IMR-90 (cell line): Measurements from ENCODE around the gene RSAD1. TPM values are rescaled to one million over a fixed set of nuclear protein-coding genes. Genes with fewer than 3 reads are reported as not detected.

Source experiments
- ATAC-seq: fragments of 200-7000 bp; cut with Tn5 transposase; 2 replicates; pipeline ENCODE4 v1.9.1; 2020; ENCODE audit warnings: low read depth, mild to moderate bottlenecking, moderate library complexity
- BruUV-seq: library from RNA; stranded (reverse); fragments of 400-500 nt; replicated peaks from 2 replicates; lab custom pipeline; 2021; lab: Mats Ljungman, UMichigan
- CTCF ChIA-PET: fragments of 300-600 bp; formaldehyde crosslinking; extraction: SDS; loops from one replicate; lab custom pipeline; 2021; ENCODE audit warnings: antibody characterized with exemption; lab: Yijun Ruan, JAX
- POLR2A ChIA-PET: fragments of 300-600 bp; sonication (Branson Sonifier 250); formaldehyde crosslinking; loops from one replicate; lab custom pipeline; 2022; ENCODE audit warnings: antibody characterized with exemption; ENCODE audit not compliant: unreplicated experiment; lab: Charles Lee
- DNase-seq: peaks from one replicate; pipeline ENCODE4 v3.0.0; 2013
- H2AFZ ChIP-seq: replicated peaks from 2 replicates; pipeline ENCODE3; 2013; ENCODE audit warnings: low read length, mild to moderate bottlenecking; ENCODE audit not compliant: poor library complexity
- H2AK5ac ChIP-seq: 2 replicates; pipeline ENCODE4 v1.6.1; 2013; ENCODE audit warnings: low read depth, low read length, inconsistent platforms
- H2AK9ac ChIP-seq: replicated peaks from 2 replicates; pipeline ENCODE3; 2013; ENCODE audit warnings: mild to moderate bottlenecking, low read depth, low read length, moderate library complexity; ENCODE audit not compliant: poor library complexity
- H2BK120ac ChIP-seq: 2 replicates; pipeline ENCODE4 v1.6.1; 2013; ENCODE audit warnings: low read depth, low read length, inconsistent platforms
- H2BK15ac ChIP-seq: 3 replicates; pipeline ENCODE4 v1.6.1; 2013; ENCODE audit warnings: low read depth, low read length, inconsistent platforms
- H2BK20ac ChIP-seq: 2 replicates; pipeline ENCODE4 v1.6.1; 2013; ENCODE audit warnings: low read depth, mild to moderate bottlenecking, inconsistent platforms, low read length, moderate library complexity
- H2BK5ac ChIP-seq: 2 replicates; pipeline ENCODE4 v1.6.1; 2013; ENCODE audit warnings: mild to moderate bottlenecking, low read depth, low read length, inconsistent platforms; ENCODE audit not compliant: poor library complexity, severe bottlenecking
- H3K14ac ChIP-seq: replicated peaks from 2 replicates; pipeline ENCODE4 v1.6.1; 2013; ENCODE audit warnings: low read depth, low read length, inconsistent platforms
- H3K18ac ChIP-seq: 2 replicates; pipeline ENCODE4 v1.6.1; 2013; ENCODE audit warnings: low read depth, low read length, control low read depth
- H3K23ac ChIP-seq: 2 replicates; pipeline ENCODE4 v1.6.1; 2013; ENCODE audit warnings: low read depth, low read length, inconsistent platforms
- H3K27ac ChIP-seq: 2 replicates; pipeline ENCODE4 v1.5.1; 2013; ENCODE audit warnings: mild to moderate bottlenecking, control low read depth, low read length; ENCODE audit not compliant: insufficient read depth
- H3K27me3 ChIP-seq: 2 replicates; pipeline ENCODE4 v1.6.1; 2013; ENCODE audit warnings: low read length; ENCODE audit not compliant: control insufficient read depth, insufficient read depth
- H3K36me3 ChIP-seq: 2 replicates; pipeline ENCODE4 v1.6.1; 2013; ENCODE audit warnings: low read length, mixed read lengths; ENCODE audit not compliant: control insufficient read depth, insufficient read depth
- H3K4ac ChIP-seq: 2 replicates; pipeline ENCODE4 v1.6.1; 2013; ENCODE audit warnings: low read depth, low read length, inconsistent platforms
- H3K4me1 ChIP-seq: 2 replicates; pipeline ENCODE4 v1.6.1; 2013; ENCODE audit warnings: low read length, mixed read lengths; ENCODE audit not compliant: control insufficient read depth, insufficient read depth
- H3K4me2 ChIP-seq: 2 replicates; pipeline ENCODE4 v1.6.1; 2013; ENCODE audit warnings: low read depth, mild to moderate bottlenecking, control low read depth, low read length, moderate library complexity
- H3K4me3 ChIP-seq: 2 replicates; pipeline ENCODE4 v1.5.1; 2013; ENCODE audit warnings: low read depth, mild to moderate bottlenecking, control low read depth, low read length, moderate library complexity; ENCODE audit not compliant: insufficient read depth
- H3K56ac ChIP-seq: 2 replicates; pipeline ENCODE4 v1.6.1; 2013; ENCODE audit warnings: low read length, inconsistent platforms; ENCODE audit not compliant: insufficient read depth; ENCODE audit errors: extremely low read depth
- H3K79me1 ChIP-seq, 2 experiments: 2 replicates each; pipeline ENCODE4 v1.6.1; 2013; ENCODE audit warnings: low read length in 2 of 2, inconsistent platforms in 1 of 2, low read depth in 1 of 2
- H3K9ac ChIP-seq: 2 replicates; pipeline ENCODE4 v1.6.1; 2013; ENCODE audit warnings: low read depth, low read length, control low read depth
- H3K9me1 ChIP-seq: 2 replicates; pipeline ENCODE4 v1.6.1; 2013; ENCODE audit warnings: low read length, inconsistent platforms; ENCODE audit not compliant: insufficient read depth
- H3K9me3 ChIP-seq: 2 replicates; pipeline ENCODE4 v1.6.1; 2013; ENCODE audit warnings: low read length; ENCODE audit not compliant: control insufficient read depth, insufficient read depth
- H4K20me1 ChIP-seq: 2 replicates; pipeline ENCODE4 v1.6.1; 2013; ENCODE audit warnings: low read length, inconsistent platforms; ENCODE audit not compliant: insufficient read depth
- H4K5ac ChIP-seq: 2 replicates; pipeline ENCODE4 v1.6.1; 2013; ENCODE audit warnings: mild to moderate bottlenecking, low read depth, low read length, control low read depth
- H4K8ac ChIP-seq, 2 experiments: 2 replicates each; pipeline ENCODE4 v1.6.1; 2013; ENCODE audit warnings: low read depth in 2 of 2, low read length in 2 of 2, control low read depth in 1 of 2, inconsistent platforms in 1 of 2
- H4K91ac ChIP-seq: 2 replicates; pipeline ENCODE4 v1.6.1; 2013; ENCODE audit warnings: low read depth, low read length, inconsistent platforms; ENCODE audit not compliant: insufficient read depth
- BHLHE40 ChIP-seq: fragments of 150-350 bp; IDR thresholded peaks from 2 replicates; pipeline ENCODE4 v1.6.1; 2016; ENCODE audit warnings: mild to moderate bottlenecking, low read depth, low read length
- CEBPB ChIP-seq: IDR thresholded peaks from 2 replicates; pipeline ENCODE4 v1.6.1; 2012; ENCODE audit warnings: low read depth, low read length, improper control_type of control experiment
- CHD1 ChIP-seq: IDR thresholded peaks from 2 replicates; pipeline ENCODE4 v1.6.1; 2012; ENCODE audit warnings: low read depth, low read length, improper control_type of control experiment
- FOS ChIP-seq: fragments of 150-350 bp; IDR thresholded peaks from 2 replicates; pipeline ENCODE4 v1.6.1; 2016; ENCODE audit warnings: low read depth, low read length
- MAFK ChIP-seq: IDR thresholded peaks from 2 replicates; pipeline ENCODE4 v1.6.1; 2012; ENCODE audit warnings: low read depth, low read length, improper control_type of control experiment
- MAZ ChIP-seq: IDR thresholded peaks from 2 replicates; pipeline ENCODE4 v1.6.1; 2012; ENCODE audit warnings: low read depth, mild to moderate bottlenecking, low read length, improper control_type of control experiment, moderate library complexity, borderline replicate concordance
- MXI1 ChIP-seq: IDR thresholded peaks from 2 replicates; pipeline ENCODE4 v1.6.1; 2012; ENCODE audit warnings: low read depth, mild to moderate bottlenecking, low read length, moderate library complexity, borderline replicate concordance
- NFE2L2 ChIP-seq: fragments of 150-350 bp; IDR thresholded peaks from 2 replicates; pipeline ENCODE4 v1.6.1; 2016; ENCODE audit warnings: low read depth, mild to moderate bottlenecking, low read length
- POLR2A ChIP-seq: IDR thresholded peaks from 2 replicates; pipeline ENCODE4 v1.6.1; 2012; ENCODE audit warnings: mild to moderate bottlenecking, low read depth, low read length
- RAD21 ChIP-seq: IDR thresholded peaks from 2 replicates; pipeline ENCODE4 v1.6.1; 2012; ENCODE audit warnings: low read length, improper control_type of control experiment
- RCOR1 ChIP-seq: IDR thresholded peaks from 2 replicates; pipeline ENCODE4 v1.6.1; 2012; ENCODE audit warnings: mild to moderate bottlenecking, low read length, improper control_type of control experiment; ENCODE audit not compliant: insufficient replicate concordance
- RFX5 ChIP-seq: IDR thresholded peaks from 2 replicates; pipeline ENCODE4 v1.8.0; 2012; ENCODE audit warnings: low read depth, mild to moderate bottlenecking, low read length, moderate library complexity
- SMC3 ChIP-seq: fragments of 150-350 bp; IDR thresholded peaks from 2 replicates; pipeline ENCODE4 v1.6.1; 2016; ENCODE audit warnings: low read depth, mild to moderate bottlenecking, antibody characterized with exemption, low read length, moderate library complexity
- WGBS, 2 experiments: methylation state at CpG; one replicate each; pipeline versions ENCODE4 v1.1.5 to v1.1.7; 2013; ENCODE audit warnings: missing lambda C conversion rate in 2 of 2; ENCODE audit not compliant: insufficient read length in 1 of 2; ENCODE audit errors: extremely low coverage in 2 of 2; 5-methylcytosine and 5-hydroxymethylcytosine counted together
- dilution Hi-C: fragments of 300-500 bp; cut with HindIII; formaldehyde crosslinking; loops from one replicate; pipeline ENCODE4 v1.14.3; 2018; ENCODE audit warnings: low sequenced_read_pairs; ENCODE audit not compliant: unreplicated experiment
- in situ Hi-C: fragments of 300-500 bp; cut with MboI; formaldehyde crosslinking; loops from 3 replicates; pipeline ENCODE4 v1.14.3; 2019; ENCODE audit warnings: low sequenced_read_pairs, inconsistent platforms, mixed read lengths
- intact Hi-C: fragments of 100-400 bp; cut with micrococcal nuclease; formaldehyde crosslinking; loops from 2 replicates; pipeline ENCODE4 v1.10.0; 2022
- polyA plus RNA-seq, 3 experiments: library from polyadenylated mRNA; depleted of rRNA; stranded (reverse); fragments of >200 nt; gene quantifications; 2 replicates each; pipeline ENCODE4 v1.2.3, GENCODE V29; 2012; ENCODE audit warnings: low replicate concordance in 1 of 3
- total RNA-seq: library from RNA; depleted of rRNA; stranded (reverse); fragments of >200 nt; gene quantifications from 2 replicates; pipeline ENCODE4 v1.2.3, GENCODE V29; 2012
- TF ChIP-seq, protein P1 (sequence below): fragments of 150-350 bp; IDR thresholded peaks from 2 replicates; pipeline ENCODE4 v1.6.1; 2016; ENCODE audit warnings: low read depth, mild to moderate bottlenecking, low read length, moderate library complexity, borderline replicate concordance
- TF ChIP-seq, protein P2 (sequence below): conservative IDR thresholded peaks from 2 replicates; pipeline ENCODE4 v1.5.1; 2012; ENCODE audit warnings: mild to moderate bottlenecking, low read depth, low read length, improper control_type of control experiment
- TF ChIP-seq, protein P3 (sequence below): fragments of 150-350 bp; IDR thresholded peaks from 2 replicates; pipeline ENCODE4 v1.6.1; 2017; ENCODE audit warnings: mild to moderate bottlenecking, antibody characterized with exemption, low read length, low read depth

Gene RSAD1
- total and polyA plus RNA-seq, 2 of the 4 experiments (the other 2 are of a cell fraction), result 10.8 to 19.2 TPM

DNA sequence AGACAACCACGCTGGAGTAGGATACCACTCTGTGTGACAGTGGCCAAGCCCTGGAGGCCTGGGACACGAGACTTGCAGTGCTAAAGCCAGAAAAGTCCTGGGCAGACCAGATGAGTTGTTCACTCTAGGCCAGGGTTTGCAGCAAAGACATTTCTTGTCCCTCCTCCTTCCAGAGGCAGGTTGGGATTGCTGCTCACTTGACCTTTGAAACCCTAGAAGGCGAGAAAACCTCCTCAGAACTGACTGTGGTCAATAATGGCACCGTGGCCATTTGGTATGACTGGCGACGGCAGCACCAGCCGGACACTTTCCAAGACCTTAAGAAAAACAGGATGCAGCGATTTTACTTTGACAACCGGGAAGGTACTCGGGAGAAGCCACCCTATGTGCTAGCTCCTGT is 44.1 kb downstream of the RSAD1 start:
- Histone ChIP-seq H3K4me2 (no peak overlapping the region), H3K79me1 (no peaks in the 10 kb centered on the region), H3K4me1 (no peaks in the 10 kb centered on the region), H3K4me3 (no peak overlapping the region), H3K27me3 (peaks cover 25% of the 10 kb centered on the region), H4K20me1 (no peaks in the 10 kb centered on the region), H2BK20ac (no peak overlapping the region), H3K18ac (no peak overlapping the region), H4K5ac (no peak overlapping the region), H2AFZ (no peak overlapping the region), H3K4ac (no peak overlapping the region), H3K9ac (no peak overlapping the region), H2AK5ac (no peak overlapping the region), H2AK9ac (no peak overlapping the region), H3K9me3 (no peaks in the 10 kb centered on the region), H3K14ac (no peak overlapping the region), H4K91ac (no peak overlapping the region), H4K8ac (no peak overlapping the region), H2BK120ac (no peak overlapping the region), H2BK5ac (no peak overlapping the region), H3K9me1 (no peaks in the 10 kb centered on the region), H3K56ac (no peak overlapping the region), H3K36me3 (no peaks in the 10 kb centered on the region), H3K23ac (no peak overlapping the region), H3K27ac (no peak overlapping the region), H2BK15ac (no peak overlapping the region)
- BruUV-seq, result no TSS peak
- in situ Hi-C loops, result no loop called here
- no peak for DNase-seq
- WGBS, 2 experiments, result 92% methylated on average over 5 of the region's 10 CpGs; no CpG with 5 or more reads in 1 of the 2 experiments
- intact Hi-C loops, result no loop called here
- CTCF ChIA-PET, result no interaction called here
- dilution Hi-C loops, result no loop called here
- ATAC-seq, result no peak
- TF ChIP-seq NFE2L2 (no peak), POLR2A (no peak), CEBPB (no peak), MAZ (no peak), FOS (no peak), RFX5 (no peak), SMC3 (no peak), CHD1 (no peak), BHLHE40 (no peak), MXI1 (no peak), RCOR1 (no peak), RAD21 (no peak), MAFK (no peak)
- TF ChIP-seq, protein P1, sequence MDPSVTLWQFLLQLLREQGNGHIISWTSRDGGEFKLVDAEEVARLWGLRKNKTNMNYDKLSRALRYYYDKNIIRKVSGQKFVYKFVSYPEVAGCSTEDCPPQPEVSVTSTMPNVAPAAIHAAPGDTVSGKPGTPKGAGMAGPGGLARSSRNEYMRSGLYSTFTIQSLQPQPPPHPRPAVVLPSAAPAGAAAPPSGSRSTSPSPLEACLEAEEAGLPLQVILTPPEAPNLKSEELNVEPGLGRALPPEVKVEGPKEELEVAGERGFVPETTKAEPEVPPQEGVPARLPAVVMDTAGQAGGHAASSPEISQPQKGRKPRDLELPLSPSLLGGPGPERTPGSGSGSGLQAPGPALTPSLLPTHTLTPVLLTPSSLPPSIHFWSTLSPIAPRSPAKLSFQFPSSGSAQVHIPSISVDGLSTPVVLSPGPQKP, result no peak
- TF ChIP-seq, protein P2, sequence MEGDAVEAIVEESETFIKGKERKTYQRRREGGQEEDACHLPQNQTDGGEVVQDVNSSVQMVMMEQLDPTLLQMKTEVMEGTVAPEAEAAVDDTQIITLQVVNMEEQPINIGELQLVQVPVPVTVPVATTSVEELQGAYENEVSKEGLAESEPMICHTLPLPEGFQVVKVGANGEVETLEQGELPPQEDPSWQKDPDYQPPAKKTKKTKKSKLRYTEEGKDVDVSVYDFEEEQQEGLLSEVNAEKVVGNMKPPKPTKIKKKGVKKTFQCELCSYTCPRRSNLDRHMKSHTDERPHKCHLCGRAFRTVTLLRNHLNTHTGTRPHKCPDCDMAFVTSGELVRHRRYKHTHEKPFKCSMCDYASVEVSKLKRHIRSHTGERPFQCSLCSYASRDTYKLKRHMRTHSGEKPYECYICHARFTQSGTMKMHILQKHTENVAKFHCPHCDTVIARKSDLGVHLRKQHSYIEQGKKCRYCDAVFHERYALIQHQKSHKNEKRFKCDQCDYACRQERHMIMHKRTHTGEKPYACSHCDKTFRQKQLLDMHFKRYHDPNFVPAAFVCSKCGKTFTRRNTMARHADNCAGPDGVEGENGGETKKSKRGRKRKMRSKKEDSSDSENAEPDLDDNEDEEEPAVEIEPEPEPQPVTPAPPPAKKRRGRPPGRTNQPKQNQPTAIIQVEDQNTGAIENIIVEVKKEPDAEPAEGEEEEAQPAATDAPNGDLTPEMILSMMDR, result no peak
- TF ChIP-seq, protein P3, sequence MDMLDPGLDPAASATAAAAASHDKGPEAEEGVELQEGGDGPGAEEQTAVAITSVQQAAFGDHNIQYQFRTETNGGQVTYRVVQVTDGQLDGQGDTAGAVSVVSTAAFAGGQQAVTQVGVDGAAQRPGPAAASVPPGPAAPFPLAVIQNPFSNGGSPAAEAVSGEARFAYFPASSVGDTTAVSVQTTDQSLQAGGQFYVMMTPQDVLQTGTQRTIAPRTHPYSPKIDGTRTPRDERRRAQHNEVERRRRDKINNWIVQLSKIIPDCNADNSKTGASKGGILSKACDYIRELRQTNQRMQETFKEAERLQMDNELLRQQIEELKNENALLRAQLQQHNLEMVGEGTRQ, result no peak
- POLR2A ChIA-PET, result no interaction called here
